Measurements from ENCODE around the gene FBXO30.

The FBXO30 gene

DNA sequence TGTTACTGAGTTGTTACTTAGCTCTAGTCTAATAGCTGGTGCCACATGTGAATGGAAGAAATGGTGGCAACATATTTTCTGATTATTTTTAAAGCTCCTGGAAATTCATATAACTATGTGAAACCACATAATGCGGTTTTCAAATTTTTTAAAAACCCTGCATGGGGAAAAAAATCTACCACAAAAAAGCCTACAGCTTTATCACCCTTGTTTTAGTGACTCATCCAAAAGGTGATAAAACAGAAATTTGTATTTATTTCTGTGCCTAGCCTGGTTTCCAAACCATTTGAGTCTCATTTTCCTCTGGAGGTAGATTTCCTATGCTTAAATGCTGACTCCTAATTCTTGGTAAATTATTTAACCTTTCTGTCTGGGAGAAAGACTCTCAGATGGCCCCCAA lies 5.4 kb upstream of the FBXO30 start:
- DNase-seq (ENCODE audit: extremely low spot score, insufficient read length, low read depth) (no peak), FAIRE-seq (no peak)

DNA sequence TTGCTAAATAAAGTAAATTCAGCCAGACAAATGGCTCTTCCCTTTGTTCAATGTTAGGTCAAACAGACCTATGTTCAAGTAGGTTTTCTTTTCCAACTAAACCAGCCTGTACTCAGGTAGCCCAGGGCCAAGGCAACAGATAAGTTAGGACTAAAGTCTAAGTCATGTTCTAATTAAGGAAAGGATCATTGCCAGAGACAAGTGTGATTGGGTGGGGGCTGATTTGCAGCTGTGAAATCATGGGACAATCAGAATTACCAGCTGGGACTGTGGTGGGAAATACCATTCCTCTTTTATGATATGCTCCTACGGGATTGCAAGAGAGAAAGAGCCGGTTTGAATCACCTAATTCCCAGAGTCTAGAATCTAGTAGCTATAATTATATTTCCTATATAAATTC lies 4.2 kb upstream of the FBXO30 start:
- DNase-seq (ENCODE audit: extremely low spot score, insufficient read length, low read depth) (no peak), FAIRE-seq (no peak)

DNA sequence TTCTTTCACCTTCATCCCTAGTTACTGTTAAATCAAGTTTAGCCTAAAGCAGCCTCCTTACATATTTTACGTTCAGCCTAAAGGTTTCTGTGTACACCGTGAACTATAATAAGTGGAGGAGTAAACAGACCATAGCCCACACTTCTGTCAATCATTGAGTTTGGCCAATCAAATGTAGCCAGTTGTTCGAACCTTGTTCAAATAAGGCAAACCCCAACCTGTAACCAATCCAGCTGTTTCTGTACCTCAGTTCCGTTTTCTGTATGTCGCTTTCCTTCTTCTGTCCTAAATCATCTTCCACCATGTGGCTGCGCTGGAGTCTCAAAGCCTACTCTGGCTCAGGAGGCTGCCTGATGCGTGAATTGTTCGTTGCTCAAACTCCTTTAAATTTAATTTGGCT lies 1.8 kb upstream of the FBXO30 start:
- DNase-seq (ENCODE audit: extremely low spot score, insufficient read length, low read depth) (no peak), FAIRE-seq (no peak)

DNA sequence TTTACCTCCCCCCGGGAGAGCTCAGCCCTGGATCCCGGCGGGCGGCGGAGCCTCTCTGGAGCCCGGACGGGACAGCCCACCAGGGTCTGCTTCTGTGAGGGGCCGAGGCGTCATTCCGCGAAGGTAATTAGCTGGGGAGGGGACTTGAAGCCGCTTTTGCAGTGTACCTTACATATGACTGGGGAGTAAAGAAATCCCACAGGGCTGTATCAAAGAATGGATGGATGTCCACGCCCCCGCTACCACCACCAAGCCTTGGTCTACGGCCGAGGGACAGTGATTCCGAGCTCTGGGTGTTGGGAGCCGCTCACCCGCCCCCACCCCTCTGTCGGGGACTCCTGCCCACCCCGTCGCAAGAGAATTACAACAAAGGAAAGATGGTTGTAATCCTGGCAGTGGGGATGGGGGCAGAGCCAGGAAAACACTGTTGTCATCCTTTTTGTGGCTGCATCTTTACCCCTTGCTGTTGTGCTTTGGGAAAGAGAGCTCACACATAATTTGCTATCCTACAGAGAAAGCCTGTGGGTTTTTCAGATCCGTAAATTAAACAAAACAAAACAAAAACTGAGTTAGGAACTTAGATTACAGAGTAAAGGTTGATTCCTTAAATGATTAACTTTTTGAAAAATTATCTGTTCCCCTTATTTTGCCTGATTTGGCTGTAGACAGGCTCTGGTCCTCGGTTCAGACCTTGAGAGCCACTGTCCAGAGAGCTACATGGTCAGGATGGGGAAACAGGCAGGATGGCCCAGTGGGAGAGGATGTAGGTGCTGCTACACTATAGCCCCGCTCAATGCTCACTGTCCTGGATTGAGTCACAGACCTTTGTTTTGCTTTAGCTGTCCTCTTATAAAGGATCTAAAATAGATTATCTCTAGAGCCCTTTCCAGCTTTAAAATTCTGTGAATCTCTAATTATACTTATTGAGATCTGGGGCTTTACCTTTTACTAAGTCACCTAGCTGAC lies 997 bp upstream of the FBXO30 start:
- DNase-seq (ENCODE audit: extremely low spot score, insufficient read length, low read depth): peak; percentile 7
- no peak for FAIRE-seq

DNA sequence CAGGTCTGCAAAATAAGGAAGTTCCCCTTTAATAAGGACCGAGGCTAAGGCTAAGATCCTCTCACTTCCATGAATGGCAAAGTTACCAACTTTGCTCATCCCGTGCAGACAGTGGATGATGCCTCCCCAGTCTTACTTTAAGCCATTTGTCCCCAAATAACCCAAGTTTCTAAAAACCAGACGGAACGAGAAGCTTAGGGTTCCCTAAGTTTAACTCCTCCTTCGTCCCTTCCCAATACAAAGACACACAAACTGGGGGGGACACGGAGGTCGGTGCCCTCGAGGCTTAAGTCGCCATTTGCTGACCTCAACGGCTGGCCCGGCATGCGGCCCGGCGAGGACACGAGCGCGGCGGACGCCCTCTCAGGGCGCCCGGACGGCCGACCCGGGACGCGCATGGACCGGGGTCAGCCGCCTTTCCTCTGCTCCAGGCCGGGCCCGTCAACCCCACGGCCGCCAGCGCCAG lies 527 bp downstream of the FBXO30 start:
- no peak for DNase-seq (ENCODE audit: extremely low spot score, insufficient read length, low read depth)
- peak; percentile 54 for FAIRE-seq

DNA sequence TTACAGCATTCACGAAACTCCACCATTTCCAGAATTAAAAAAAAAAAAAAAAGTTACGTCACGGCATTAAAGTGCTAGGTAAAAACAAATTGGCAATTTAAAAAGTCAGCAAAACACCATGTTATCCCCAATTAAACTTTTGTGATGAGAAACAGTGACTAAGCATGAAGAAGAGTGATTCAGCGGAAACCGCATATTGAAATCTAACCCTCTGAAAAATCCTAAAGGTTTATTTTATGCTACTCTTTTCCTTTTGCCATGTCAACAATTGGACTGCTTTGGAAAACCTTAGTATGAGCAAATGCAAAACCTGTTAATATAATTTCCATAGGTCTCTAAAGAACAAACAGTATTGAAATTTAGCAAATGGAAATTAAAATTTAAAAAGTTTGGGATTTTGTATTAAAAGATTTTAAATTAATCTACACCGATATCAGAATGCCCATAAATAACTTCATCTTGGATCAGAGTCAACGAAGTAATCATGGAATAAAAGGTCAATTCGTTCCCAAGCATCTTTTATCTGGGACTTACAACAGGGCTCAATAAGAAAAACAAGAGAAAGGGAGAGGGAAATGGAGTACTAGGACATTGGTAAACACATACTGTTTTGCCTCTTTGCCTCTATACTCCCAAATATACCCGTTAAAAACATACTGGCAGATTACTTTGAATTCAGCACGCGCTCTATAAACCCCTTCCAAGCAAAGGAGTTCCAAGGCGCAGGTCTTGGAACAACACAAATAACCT lies 1.1 kb downstream of the FBXO30 start:
- FAIRE-seq: no peak
- DNase-seq (ENCODE audit: extremely low spot score, insufficient read length, low read depth): no peak

DNA sequence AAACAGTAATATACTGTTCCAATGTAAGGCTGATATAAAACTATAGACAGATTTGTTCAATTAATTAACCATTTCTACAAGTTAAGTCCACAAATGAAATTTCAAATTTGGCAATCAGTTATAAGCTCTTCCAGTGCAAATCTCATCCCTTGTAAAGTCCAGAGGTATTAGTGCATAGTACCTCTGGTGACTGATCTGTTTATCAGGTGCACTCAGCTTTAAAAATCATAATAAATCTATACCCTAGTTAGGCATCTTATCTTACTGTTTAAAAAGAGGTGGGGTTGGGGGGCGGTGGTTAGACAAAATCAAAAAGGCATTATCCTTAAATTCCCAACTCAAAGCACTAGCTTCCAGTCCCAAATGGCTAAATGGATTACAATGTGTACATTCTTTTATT lies 2.9 kb downstream of the FBXO30 start:
- DNase-seq (ENCODE audit: extremely low spot score, insufficient read length, low read depth): no peak
- no peak for FAIRE-seq

DNA sequence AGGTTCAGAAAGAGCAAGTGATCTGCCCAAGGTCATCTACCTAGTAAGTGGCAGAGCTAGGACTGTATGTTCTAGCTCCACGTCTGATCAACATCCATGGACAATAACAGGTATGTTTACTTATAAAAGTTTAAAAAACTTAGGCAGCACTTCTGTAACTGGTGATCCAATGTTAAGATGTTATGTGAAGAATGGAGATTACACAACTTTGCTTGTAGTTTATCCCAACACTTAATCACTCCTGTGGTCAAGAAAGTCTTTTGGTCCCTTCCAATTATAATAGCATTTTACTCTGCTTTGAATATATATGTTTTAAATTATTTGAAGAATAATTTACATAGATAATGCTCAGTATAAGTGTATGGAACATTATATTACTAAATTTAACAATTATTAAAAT lies 4.8 kb downstream of the FBXO30 start:
- DNase-seq (ENCODE audit: extremely low spot score, insufficient read length, low read depth): no peak
- FAIRE-seq: no peak

DNA sequence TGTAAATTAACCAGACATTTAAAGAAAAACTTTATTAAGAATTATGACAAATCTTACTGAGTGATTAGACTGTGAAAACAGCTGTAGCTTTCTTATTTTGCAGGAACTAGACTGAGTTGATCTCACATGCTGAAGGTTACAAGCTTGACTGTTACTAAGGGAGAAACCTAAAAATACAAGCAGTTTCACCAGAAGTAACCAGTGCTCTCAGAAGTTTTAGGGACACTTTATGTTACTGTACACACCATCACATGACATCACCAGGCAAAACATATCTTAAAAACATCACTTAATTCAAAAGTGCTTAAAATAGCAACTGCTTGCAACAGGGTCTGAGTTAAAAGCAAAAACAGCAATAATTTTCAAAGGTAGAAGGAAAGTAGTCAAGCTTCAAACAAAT lies 5.4 kb downstream of the FBXO30 start:
- FAIRE-seq (peak; percentile 73), DNase-seq (ENCODE audit: extremely low spot score, insufficient read length, low read depth) (no peak)

DNA sequence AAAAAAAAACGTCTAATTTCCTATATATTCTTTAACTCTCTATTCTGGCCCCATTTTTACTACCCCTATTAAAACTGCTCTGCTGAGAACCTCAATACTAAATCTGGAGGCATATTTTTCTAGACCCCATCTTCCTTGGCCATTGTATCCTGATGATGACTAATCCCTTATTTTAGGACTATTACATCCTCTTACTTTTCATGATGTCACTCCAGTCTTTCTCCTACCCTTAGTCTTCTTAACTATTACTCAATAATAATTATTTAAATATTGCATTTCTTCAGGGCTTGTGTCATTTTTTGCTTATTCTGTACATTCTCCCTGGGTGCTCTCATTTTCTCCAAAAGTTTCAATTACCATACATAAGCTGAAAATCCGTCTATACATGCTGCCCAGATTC lies 6.4 kb downstream of the FBXO30 start:
- no peak for DNase-seq (ENCODE audit: extremely low spot score, insufficient read length, low read depth)
- FAIRE-seq: no peak

DNA sequence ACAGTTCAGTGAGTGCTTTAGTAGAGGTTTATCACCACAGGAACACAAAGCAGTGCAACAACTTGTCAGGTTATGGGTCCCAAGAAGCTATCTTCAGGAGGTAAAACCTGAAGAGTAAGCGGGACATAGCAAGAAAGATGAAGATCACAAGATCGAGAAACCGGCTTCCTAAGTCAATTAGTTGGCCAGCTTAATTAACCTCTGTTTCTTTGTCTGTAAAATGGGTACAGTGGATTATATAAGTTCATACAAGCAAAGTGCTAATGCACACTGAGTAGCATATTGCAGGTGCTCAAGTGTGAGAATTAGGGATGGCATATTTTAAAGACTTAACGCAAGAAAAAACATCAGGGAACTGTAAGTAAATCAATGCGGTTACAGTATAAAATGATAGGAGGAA lies 12.5 kb downstream of the FBXO30 start:
- no peak for FAIRE-seq

DNA sequence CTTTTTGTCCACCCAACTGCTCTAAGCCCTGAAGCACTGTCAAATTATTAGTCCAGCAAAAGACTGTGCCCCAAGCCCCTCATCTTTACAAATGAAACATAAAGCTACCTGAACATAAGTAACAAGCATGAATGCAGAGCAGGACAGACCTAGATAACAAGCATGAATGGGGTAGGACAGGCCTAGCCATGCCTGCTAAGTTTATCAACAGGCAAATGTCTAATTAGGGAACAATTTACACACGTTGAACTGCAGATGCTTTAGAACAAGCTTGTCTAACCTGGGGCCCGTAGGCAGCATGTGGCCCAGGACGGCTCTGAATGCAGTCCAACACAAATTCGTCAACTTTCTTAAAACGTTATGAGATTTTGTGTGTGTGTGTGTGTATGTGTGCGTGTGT lies 13.6 kb downstream of the FBXO30 start:
- FAIRE-seq: no peak
- no peak for DNase-seq (ENCODE audit: extremely low spot score, insufficient read length, low read depth)

More for the DNA sequence above, 12.5 kb downstream of the FBXO30 start:
- DNase-seq (ENCODE audit: extremely low spot score, insufficient read length, low read depth): no peak

DNA sequence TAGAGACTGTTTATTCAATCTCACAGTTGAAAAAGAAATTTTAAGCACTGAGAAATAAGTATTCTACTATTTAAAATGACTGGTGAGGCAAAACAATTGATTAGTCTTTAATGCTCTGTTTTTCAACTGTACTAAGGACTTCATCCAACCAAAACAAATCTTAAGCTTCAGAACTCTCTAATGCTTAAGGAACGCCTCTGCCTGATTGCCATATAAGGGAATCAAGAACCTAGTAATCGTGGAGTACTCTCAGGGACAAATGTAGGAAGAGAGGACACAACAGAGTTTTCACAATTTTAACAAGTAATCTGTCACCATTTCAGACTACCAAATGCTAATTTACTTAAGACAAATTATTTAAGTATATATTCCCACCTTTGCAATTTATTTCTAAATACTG lies 16.1 kb downstream of the FBXO30 start:
- no peak for DNase-seq (ENCODE audit: extremely low spot score, insufficient read length, low read depth)
- no peak for FAIRE-seq

DNA sequence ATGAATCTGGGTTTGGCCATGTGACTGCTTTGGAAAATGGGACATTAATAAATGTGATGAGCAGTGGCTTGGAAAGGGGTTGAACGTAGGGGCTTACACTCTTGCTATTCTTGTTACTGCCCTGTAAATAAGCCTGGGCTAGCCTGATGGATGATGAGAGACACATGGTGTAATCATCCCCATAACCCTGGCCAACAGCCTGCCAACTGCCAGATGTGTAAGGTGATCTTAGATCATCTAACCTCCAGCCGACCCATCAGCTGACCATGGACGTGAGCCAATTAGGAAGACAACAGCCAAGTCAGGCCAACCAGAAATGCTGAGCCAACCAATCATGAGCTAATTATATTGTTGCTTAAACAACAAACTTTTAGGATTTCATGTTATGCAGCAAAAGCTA lies 25.2 kb downstream of the FBXO30 start:
- DNase-seq (ENCODE audit: extremely low spot score, insufficient read length, low read depth): no peak
- FAIRE-seq: no peak

DNA sequence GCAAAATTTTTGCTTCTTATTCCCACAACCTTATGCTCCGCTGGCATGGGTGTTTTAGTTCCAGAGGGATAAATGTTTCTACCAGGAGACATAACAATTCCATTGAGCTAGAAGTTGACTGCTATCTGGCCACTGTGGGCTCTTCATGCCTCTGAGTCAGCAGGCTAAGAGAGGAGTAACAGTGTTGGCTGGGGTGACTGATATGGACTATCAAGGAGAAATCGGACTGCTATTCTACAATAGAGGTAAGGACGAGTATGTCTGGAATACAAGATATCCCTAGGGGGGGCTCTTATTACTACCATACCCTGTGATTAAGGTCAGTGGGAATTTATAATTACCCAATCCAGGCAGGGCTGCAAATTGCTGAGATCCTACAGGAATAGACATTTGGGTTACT lies 26.9 kb downstream of the FBXO30 start:
- FAIRE-seq (no peak), DNase-seq (ENCODE audit: extremely low spot score, insufficient read length, low read depth) (no peak)

DNA sequence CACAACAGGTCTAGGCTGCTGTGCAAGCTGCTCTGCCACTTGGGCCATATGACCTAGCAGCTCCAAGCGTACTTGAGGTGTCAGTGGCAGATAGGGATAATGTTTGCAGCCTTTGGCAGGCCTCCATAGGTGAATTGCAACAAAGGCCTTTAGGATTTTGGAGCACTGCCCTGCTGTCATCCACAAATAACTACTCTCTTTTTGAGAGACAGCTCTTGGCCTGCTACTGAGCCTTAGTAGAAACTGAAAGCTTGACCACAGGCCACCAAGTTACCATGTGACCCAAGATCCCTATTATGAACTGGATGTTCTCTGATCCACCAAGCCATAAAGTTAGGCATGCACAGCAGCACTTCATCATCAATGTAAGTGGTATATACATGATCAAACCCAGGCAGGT lies 29.9 kb downstream of the FBXO30 start:
- DNase-seq (ENCODE audit: extremely low spot score, insufficient read length, low read depth) (no peak), FAIRE-seq (no peak)

DNA sequence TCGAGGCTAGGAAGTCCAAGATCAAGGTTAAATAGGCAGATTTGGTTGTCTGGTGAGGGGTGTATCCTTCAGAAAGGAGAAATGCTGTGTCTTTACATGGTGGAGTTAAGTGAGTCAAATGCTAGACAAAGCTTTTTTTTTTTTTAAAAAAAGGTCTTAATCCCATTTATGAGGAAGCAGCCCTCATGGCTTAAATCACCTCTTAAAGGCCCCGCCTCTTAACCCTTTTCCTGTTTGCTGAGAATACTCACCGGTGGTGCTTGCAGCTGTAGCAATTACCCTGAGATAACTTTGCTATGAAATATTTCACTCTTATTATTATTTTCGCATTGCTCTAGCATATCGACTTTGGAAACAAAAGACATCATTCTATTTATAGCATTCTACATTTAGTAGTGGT lies 30.8 kb downstream of the FBXO30 start:
- DNase-seq (ENCODE audit: extremely low spot score, insufficient read length, low read depth) (no peak), FAIRE-seq (no peak)

DNA sequence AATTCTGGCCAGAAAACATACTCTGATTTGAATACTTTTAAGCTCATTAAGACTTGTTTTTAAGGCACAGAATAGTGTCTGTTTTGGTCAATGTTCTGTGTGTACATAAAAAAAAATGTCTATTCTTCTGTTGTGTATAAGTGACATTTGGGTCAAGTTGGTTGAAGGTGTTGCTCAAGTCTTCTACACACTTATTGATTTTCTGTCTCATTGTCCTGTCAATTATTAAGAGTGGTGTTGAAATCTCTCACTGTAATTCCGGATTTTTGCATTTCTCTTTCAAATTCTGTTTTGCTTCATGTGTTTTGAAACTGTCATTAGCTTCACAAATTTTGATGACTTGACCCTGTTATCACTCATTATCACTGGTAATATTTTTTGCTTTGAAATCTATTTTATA lies 41.7 kb downstream of the FBXO30 start:
- DNase-seq (ENCODE audit: extremely low spot score, insufficient read length, low read depth) (no peak), FAIRE-seq (no peak)

DNA sequence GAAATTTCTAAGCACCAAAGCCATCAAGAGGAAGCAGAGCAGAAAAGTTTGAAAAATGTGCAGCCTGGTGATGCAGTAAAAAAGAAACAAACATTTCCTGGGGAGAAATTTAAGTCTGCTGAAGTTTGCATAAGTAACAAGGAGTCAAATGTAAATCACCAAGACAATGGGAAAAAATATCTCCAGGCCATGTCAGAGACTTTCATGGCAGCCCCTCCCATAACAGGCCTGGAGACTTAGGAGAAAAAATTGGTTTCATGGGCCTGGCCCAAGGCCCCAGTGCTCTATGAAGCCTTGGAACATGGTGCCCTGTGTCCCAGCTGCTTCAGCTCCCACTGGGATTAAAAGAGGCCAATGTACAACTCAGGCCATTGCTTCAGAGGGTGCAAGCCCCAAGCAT lies 49.1 kb downstream of the FBXO30 start:
- no peak for FAIRE-seq

DNA sequence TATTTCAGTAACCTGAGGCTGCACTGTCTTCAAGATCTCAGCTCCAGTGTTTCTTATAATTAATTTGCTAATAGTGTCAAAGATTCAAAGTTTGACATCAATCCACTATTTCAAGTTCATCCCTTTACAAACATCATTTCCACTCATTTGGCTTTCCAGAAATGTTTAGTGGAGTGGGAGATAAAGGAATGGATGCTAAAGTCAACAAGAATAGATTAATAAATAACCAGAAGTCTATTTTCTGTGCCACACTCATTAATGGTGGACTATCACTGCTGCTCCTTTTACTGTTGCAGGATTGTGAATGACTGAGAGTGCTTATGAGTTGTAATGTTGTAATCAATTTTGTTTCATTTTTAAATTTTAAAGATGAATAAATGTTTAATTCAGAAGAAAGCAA lies 50.9 kb downstream of the FBXO30 start:
- no peak for DNase-seq (ENCODE audit: extremely low spot score, insufficient read length, low read depth)
- FAIRE-seq: no peak

More for the DNA sequence above, 49.1 kb downstream of the FBXO30 start:
- DNase-seq (ENCODE audit: extremely low spot score, insufficient read length, low read depth): no peak

DNA sequence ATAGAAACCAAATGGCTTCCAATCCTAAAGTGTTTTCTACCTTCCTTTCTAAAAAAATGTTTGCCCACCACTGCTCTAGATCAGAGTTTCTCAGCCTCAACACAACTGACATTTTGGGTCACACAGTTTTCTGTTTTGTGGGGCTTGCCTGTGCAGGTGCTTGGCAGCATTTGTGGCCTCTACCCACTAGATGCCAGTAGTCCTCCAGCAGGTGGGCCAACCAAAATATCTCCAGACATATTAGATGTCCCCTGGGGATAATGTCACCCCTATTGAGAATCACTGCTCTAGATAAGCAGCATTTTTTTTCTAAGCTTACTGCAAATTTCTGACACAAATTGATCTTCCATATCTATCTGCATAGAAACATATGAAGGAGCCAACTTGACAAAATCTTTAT lies 53.0 kb downstream of the FBXO30 start:
- DNase-seq (ENCODE audit: extremely low spot score, insufficient read length, low read depth) (no peak), FAIRE-seq (no peak)
